Epithelial cell of esophagus (primary cell): ENCODE data around the gene FXYD5.

ENCODE experiments used
- DNase-seq: peaks from one replicate; pipeline ENCODE4 v3.0.0; 2010; ENCODE audit warnings: low read depth
- H3K4me3 ChIP-seq: 2 replicates; pipeline ENCODE4 v1.5.1; 2011; ENCODE audit warnings: mild to moderate bottlenecking, low read length, control low read depth
- CTCF ChIP-seq: IDR thresholded peaks from 2 replicates; pipeline ENCODE4 v1.5.1; 2011; ENCODE audit warnings: low read depth, mild to moderate bottlenecking, low read length, control low read depth, inconsistent platforms; ENCODE audit not compliant: insufficient read depth; ENCODE audit errors: missing control alignments

The FXYD5 gene

GRCh38 chr19:35116072-35116801 is 38.3 kb upstream of the FXYD5 start:
- peak; percentile 87 for DNase-seq
- TF ChIP-seq CTCF: no peak
- H3K4me3 ChIP-seq: peak overlapping the region; percentile 98

- TF ChIP-seq CTCF: no peak
- peak overlapping the region; percentile 98 for H3K4me3 ChIP-seq
- no peak for DNase-seq
These were observed 37.4 kb upstream of the FXYD5 start for GRCh38 chr19:35117116-35117515.

- no peak for DNase-seq
- peak overlapping the region; percentile 98 for H3K4me3 ChIP-seq
- no peak for TF ChIP-seq CTCF
These were observed 36.7 kb upstream of the FXYD5 start for GRCh38 chr19:35117799-35118198.

- TF ChIP-seq CTCF: no peak
- peak overlapping the region; percentile 98 for H3K4me3 ChIP-seq
- peak; percentile 61 for DNase-seq
These were observed 36.1 kb upstream of the FXYD5 start for GRCh38 chr19:35118268-35119020.

- TF ChIP-seq CTCF: no peak
- DNase-seq: no peak
- H3K4me3 ChIP-seq: peak overlapping the region; percentile 98
These were observed 35.4 kb upstream of the FXYD5 start for GRCh38 chr19:35119091-35119490.

- peak overlapping the region; percentile 98 for H3K4me3 ChIP-seq
- no peak for DNase-seq
- no peak for TF ChIP-seq CTCF
These were observed 34.9 kb upstream of the FXYD5 start for GRCh38 chr19:35119578-35120155.
